ENCODE data around the gene DDX51. TPM values are rescaled to one million over a fixed set of nuclear protein-coding genes. Genes with fewer than 3 reads are reported as not detected.

Gene DDX51
- total RNA-seq, 1 donor from 2014 or later = 18.9 TPM

DNA sequence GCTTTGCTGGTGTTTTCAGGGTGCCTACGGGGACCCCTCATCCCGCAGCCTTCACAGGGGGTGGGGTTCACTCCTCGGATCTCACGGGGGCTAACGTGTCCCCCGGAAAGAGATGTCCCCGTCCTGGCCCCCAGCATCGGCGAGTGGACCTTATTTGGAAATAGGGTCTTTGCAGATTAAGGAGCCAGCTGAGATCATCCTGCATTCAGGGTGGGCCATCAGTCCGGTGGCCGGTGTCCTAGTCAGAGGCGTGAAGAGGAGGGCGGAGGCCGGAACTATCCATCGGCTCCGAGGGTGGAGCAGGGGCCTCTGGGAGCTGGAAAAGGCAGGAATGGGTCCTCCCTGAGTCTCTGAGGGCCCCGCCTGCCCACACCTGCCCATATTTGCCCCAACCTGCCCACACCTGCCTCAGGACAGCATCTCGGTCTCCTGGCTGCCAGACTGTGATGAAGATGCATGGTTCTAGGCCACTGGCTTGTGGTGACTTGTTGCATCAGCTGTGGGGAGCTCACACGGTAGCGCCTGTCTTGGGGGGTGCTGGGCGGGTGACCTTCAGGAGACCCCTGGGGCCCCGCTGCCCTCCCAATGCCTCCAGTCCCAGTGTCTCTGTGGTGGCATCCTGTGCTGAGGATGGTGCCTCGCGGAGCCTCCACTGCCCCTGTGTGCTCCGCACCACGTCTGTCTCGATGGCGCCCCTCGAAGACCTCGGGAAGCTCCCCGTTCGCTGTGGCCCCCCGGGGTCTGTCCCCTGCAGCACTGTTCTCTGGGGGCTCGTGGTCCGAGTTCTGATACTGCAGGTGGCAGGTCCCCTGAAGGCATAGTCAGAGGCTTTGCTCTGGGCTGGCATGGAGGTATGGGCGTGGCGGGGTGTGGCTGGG is 14.8 kb upstream of the DDX51 start:
- DNase-seq (ENCODE audit: low read depth) = no peak
- peaks cover 36% of the 10 kb centered on the region for H3K27me3 ChIP-seq (ENCODE audit: control insufficient read depth, insufficient read depth, low read length)
- no peak overlapping the region for H3K4me3 ChIP-seq (ENCODE audit: low read depth, low read length)
- no peaks in the 10 kb centered on the region for H3K36me3 ChIP-seq (ENCODE audit: control insufficient read depth, insufficient read depth, low read length)
- TF ChIP-seq, protein P1, sequence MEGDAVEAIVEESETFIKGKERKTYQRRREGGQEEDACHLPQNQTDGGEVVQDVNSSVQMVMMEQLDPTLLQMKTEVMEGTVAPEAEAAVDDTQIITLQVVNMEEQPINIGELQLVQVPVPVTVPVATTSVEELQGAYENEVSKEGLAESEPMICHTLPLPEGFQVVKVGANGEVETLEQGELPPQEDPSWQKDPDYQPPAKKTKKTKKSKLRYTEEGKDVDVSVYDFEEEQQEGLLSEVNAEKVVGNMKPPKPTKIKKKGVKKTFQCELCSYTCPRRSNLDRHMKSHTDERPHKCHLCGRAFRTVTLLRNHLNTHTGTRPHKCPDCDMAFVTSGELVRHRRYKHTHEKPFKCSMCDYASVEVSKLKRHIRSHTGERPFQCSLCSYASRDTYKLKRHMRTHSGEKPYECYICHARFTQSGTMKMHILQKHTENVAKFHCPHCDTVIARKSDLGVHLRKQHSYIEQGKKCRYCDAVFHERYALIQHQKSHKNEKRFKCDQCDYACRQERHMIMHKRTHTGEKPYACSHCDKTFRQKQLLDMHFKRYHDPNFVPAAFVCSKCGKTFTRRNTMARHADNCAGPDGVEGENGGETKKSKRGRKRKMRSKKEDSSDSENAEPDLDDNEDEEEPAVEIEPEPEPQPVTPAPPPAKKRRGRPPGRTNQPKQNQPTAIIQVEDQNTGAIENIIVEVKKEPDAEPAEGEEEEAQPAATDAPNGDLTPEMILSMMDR (IDR thresholded peaks at IDR 0.05; ENCODE audit: insufficient read depth, low read length, poor library complexity, severe bottlenecking) = no peak

DNA sequence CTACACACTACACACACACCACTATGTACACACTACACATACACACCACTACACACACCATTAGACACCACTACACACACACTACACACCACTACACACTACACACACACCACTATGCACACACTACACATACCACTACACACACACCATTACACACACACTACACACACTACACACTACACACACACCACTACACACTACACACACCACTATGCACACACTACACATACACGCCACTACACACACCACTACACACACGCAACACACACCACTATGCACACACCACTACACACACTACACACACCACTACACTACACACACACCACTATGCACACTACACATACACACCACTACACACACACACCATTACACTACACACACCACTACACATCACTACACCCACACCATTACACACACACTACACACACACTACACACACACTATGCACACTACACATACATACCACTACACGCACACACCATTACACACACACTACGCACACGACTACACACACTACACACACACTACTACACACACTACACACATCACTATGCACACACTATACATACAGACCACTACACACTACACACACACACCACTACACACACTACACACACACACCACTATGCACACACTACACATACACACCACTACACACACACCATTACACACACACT is 13.8 kb upstream of the DDX51 start:
- Histone ChIP-seq H3K36me3 (ENCODE audit: control insufficient read depth, insufficient read depth, low read length) (no peaks in the 10 kb centered on the region), H3K27me3 (ENCODE audit: control insufficient read depth, insufficient read depth, low read length) (peaks cover 26% of the 10 kb centered on the region), H3K4me3 (ENCODE audit: low read depth, low read length) (no peak overlapping the region)
- DNase-seq (ENCODE audit: low read depth) = no peak
- TF ChIP-seq, protein P1 (IDR thresholded peaks at IDR 0.05; ENCODE audit: insufficient read depth, low read length, poor library complexity, severe bottlenecking) = no peak

DNA sequence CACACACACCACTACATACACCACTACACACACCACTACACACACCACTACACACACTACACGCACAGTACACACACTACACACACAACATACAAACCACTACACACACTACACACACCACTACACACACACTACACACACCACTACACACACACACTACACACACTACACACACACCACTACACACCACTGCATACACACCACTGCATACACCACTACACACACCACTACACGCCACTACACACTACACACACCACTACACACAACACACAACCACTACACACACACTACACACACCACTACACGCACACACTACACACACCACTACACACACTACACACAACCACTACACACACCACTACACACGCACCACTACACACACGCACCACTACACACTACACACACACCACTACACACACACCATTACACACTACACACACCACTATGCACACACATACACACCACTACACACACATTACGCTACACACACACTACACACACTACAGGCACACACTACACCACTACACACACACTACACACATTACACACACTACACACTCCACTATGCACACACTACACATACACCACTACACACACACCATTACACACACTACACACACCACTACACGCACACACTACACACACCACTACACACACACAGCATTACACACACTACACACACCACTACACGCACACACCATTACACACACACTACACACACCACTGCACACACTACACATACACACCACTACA is 12.6 kb upstream of the DDX51 start:
- Histone ChIP-seq H3K27me3 (ENCODE audit: control insufficient read depth, insufficient read depth, low read length) (peaks cover 15% of the 10 kb centered on the region), H3K36me3 (ENCODE audit: control insufficient read depth, insufficient read depth, low read length) (no peaks in the 10 kb centered on the region), H3K4me3 (ENCODE audit: low read depth, low read length) (no peak overlapping the region)
- DNase-seq (ENCODE audit: low read depth) = no peak
- TF ChIP-seq, protein P1 (IDR thresholded peaks at IDR 0.05; ENCODE audit: insufficient read depth, low read length, poor library complexity, severe bottlenecking) = no peak

DNA sequence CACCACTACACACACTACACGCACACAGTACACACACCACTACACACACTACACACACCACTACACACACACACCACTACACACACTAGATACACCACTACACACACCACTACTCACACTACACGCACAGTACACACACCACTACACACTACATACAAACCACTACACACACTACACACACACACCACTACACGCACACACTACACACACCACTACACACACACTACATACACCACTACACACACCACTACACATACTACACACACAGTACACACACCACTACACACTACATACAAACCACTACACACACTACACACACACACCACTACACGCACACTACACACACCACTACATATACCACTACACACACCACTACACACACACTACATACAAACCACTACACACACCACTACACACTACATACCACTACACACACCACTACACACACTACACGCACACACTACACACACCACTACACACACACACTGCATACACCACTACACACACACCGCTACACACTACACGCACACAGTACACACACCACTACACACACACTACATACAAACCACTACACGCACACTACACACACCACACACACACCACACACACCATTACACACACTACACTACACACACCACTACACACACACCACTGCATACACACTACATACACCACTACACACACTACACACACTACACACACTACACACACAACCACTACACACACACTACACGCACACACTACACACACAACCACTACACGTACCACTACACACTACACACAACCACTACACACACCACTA is 11.9 kb upstream of the DDX51 start:
- no peak overlapping the region for H3K4me3 ChIP-seq (ENCODE audit: low read depth, low read length)
- H3K27me3 ChIP-seq (ENCODE audit: control insufficient read depth, insufficient read depth, low read length) = peaks cover 10% of the 10 kb centered on the region
- no peaks in the 10 kb centered on the region for H3K36me3 ChIP-seq (ENCODE audit: control insufficient read depth, insufficient read depth, low read length)
- TF ChIP-seq, protein P1 (IDR thresholded peaks at IDR 0.05; ENCODE audit: insufficient read depth, low read length, poor library complexity, severe bottlenecking) = no peak
- DNase-seq (ENCODE audit: low read depth) = no peak

DNA sequence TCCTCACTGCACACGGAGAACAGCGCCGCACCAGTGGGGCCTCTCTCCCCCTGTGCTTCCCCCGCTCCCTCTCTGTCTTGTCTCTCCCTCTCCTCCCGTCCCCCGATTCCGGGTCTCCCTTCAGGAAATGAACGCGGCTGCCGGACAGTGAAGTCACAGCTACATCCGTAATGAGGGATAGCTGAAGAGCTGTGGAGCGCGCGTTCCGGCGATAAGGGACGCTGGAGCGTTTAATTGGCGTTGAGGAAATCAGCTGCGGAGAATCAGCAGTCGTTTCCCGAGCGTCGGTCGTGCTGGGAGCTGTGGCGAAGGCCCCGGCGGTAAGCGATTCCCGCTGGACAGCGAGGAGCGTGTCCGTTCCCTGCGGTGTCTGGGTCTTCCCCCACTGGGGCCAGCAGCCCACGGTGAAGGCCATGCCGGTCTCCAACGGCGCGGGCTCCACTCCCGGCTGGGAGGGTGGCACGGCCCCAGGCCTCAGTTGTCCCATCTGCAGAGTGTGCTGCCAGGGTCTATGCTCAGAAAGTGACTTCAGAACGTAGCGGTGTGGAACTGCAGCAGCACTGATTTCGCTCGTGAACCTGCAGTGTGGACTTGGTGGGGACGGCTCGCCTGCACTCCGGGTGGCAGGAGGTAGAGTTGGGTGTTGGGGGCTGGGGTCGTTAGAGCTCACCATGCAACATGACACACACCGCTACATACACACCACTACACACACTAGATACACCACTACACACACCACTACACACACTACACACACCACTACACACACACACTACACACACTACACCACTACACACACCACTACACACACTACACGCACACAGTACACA is 11.0 kb upstream of the DDX51 start:
- peaks cover 10% of the 10 kb centered on the region for H3K27me3 ChIP-seq (ENCODE audit: control insufficient read depth, insufficient read depth, low read length)
- no peaks in the 10 kb centered on the region for H3K36me3 ChIP-seq (ENCODE audit: control insufficient read depth, insufficient read depth, low read length)
- H3K4me3 ChIP-seq (ENCODE audit: low read depth, low read length) = no peak overlapping the region
- TF ChIP-seq, protein P1 (IDR thresholded peaks at IDR 0.05; ENCODE audit: insufficient read depth, low read length, poor library complexity, severe bottlenecking) = no peak
- no peak for DNase-seq (ENCODE audit: low read depth)
